ENCODE measurements around the gene TMEM123. TPM values are rescaled to one million over a fixed set of nuclear protein-coding genes. Genes with fewer than 3 reads are reported as not detected.

Gene TMEM123
- total RNA-seq, 1 experiment from 2014 or later, result 400 TPM

GRCh38 chr11:102385085-102386007 is 67.2 kb downstream of the TMEM123 start:
- Mint-ChIP-seq H3K4me1 (ENCODE audit: low read depth, unreplicated experiment) (peaks cover 44% of the 10 kb centered on the region), H3K36me3 (ENCODE audit: insufficient read depth, unreplicated experiment) (peaks cover 25% of the 10 kb centered on the region)
- intact Hi-C loops (cut with micrococcal nuclease; ENCODE audit: unreplicated experiment), result no loop called here

GRCh38 chr11:102384419-102385079 is 68.0 kb downstream of the TMEM123 start:
- Mint-ChIP-seq H3K36me3 (ENCODE audit: insufficient read depth, unreplicated experiment) (peaks cover 22% of the 10 kb centered on the region), H3K27me3 (ENCODE audit: insufficient read depth, unreplicated experiment) (no peaks in the 10 kb centered on the region), H3K4me1 (ENCODE audit: low read depth, unreplicated experiment) (peaks cover 42% of the 10 kb centered on the region), H3K9me3 (ENCODE audit: unreplicated experiment) (no peaks in the 10 kb centered on the region), H3K27ac (ENCODE audit: unreplicated experiment) (peak overlapping the region; percentile 28), H3K4me3 (ENCODE audit: unreplicated experiment) (peak overlapping the region; percentile 1)
- Histone ChIP-seq H3K27me3 (replicated peaks; ENCODE audit: control insufficient read depth, insufficient read depth, low read length) (no peaks in the 10 kb centered on the region), H3K9me3 (no peaks in the 10 kb centered on the region), H3K36me3 (ENCODE audit: control insufficient read depth, insufficient read depth, low read length) (peaks cover 9% of the 10 kb centered on the region; the same call in 1 of the 2 replicates), H3K4me3 (ENCODE audit: low read depth, low read length) (no peak overlapping the region), H3K4me1 (peaks cover 42% of the 10 kb centered on the region)
- ChIA-PET CTCF (interaction anchor here (0.6 kb wide), 1 partner anchor 45 kb away, joined by 3 read pairs; no protein-coding TSS in a partner anchor), POLR2A (interaction anchor here (0.5 to 0.6 kb wide), 2 partner anchors 34 to 42 kb away, joined by 3 to 5 read pairs; no protein-coding TSS in a partner anchor)
- no peak for DNase-seq
- BruUV-seq (replicated peaks), result no TSS peak
- no peak for TF ChIP-seq CTCF (IDR thresholded peaks at IDR 0.05; ENCODE audit: insufficient read depth in 1 of 2, low read depth in 1 of 2, low read length in 1 of 2, severe bottlenecking in 1 of 2, unreplicated experiment in 1 of 2)
- intact Hi-C loops (cut with micrococcal nuclease; ENCODE audit: unreplicated experiment), result no loop called here

More at GRCh38 chr11:102385085-102386007, 67.2 kb downstream of the TMEM123 start:
- no peaks in the 10 kb centered on the region for H3K27me3 ChIP-seq (replicated peaks; ENCODE audit: control insufficient read depth, insufficient read depth, low read length)
- no peak for TF ChIP-seq CTCF (IDR thresholded peaks at IDR 0.05; ENCODE audit: insufficient read depth in 1 of 2, low read depth in 1 of 2, low read length in 1 of 2, severe bottlenecking in 1 of 2, unreplicated experiment in 1 of 2)
- ChIA-PET POLR2A (interaction anchor here (0.5 to 0.6 kb wide), 2 partner anchors 33 to 41 kb away, joined by 3 to 5 read pairs; no protein-coding TSS in a partner anchor), CTCF (no interaction called here)
- no peaks in the 10 kb centered on the region for H3K9me3 ChIP-seq
- Mint-ChIP-seq H3K9me3 (ENCODE audit: unreplicated experiment) (no peaks in the 10 kb centered on the region), H3K4me3 (ENCODE audit: unreplicated experiment) (peak overlapping the region; percentile 1), H3K27me3 (ENCODE audit: insufficient read depth, unreplicated experiment) (no peaks in the 10 kb centered on the region), H3K27ac (ENCODE audit: unreplicated experiment) (peak overlapping the region; percentile 28)
- H3K4me3 ChIP-seq (ENCODE audit: low read depth, low read length), result no peak overlapping the region
- no TSS peak for BruUV-seq (replicated peaks)
- peaks cover 9% of the 10 kb centered on the region; the same call in 1 of the 2 replicates for H3K36me3 ChIP-seq (ENCODE audit: control insufficient read depth, insufficient read depth, low read length)
- H3K4me1 ChIP-seq, result peaks cover 43% of the 10 kb centered on the region
- peak; percentile 37 to 52 for DNase-seq

GRCh38 chr11:102383839-102384238 is 68.7 kb downstream of the TMEM123 start:
- peaks cover 42% of the 10 kb centered on the region for H3K4me1 Mint-ChIP-seq (ENCODE audit: low read depth, unreplicated experiment)
- H3K36me3 Mint-ChIP-seq (ENCODE audit: insufficient read depth, unreplicated experiment), result peaks cover 26% of the 10 kb centered on the region
- TF ChIP-seq CTCF (IDR thresholded peaks at IDR 0.05; ENCODE audit: insufficient read depth in 1 of 2, low read depth in 1 of 2, low read length in 1 of 2, severe bottlenecking in 1 of 2, unreplicated experiment in 1 of 2), result no peak
- POLR2A ChIA-PET, result no interaction called here
- peaks cover 7% of the 10 kb centered on the region; the same call in 1 of the 2 replicates for H3K36me3 ChIP-seq (ENCODE audit: control insufficient read depth, insufficient read depth, low read length)
- H3K9me3 ChIP-seq, result no peaks in the 10 kb centered on the region
- no peak overlapping the region for H3K4me3 Mint-ChIP-seq (ENCODE audit: unreplicated experiment)
- H3K9me3 Mint-ChIP-seq (ENCODE audit: unreplicated experiment), result no peaks in the 10 kb centered on the region
- no peaks in the 10 kb centered on the region for H3K27me3 Mint-ChIP-seq (ENCODE audit: insufficient read depth, unreplicated experiment)
- CTCF ChIA-PET, result interaction anchor here (0.6 kb wide), 1 partner anchor 44 kb away, joined by 3 read pairs; no protein-coding TSS in a partner anchor
- no peak overlapping the region for H3K4me3 ChIP-seq (ENCODE audit: low read depth, low read length)
- no peak for DNase-seq
- BruUV-seq (replicated peaks), result no TSS peak
- peak overlapping the region; percentile 28 for H3K27ac Mint-ChIP-seq (ENCODE audit: unreplicated experiment)
- peaks cover 42% of the 10 kb centered on the region for H3K4me1 ChIP-seq
- no peaks in the 10 kb centered on the region for H3K27me3 ChIP-seq (replicated peaks; ENCODE audit: control insufficient read depth, insufficient read depth, low read length)
- intact Hi-C loops (cut with micrococcal nuclease; ENCODE audit: unreplicated experiment), result no loop called here

Measured in Caco-2 (cell line).